Naive B cell (primary cell): Measurements from ENCODE around the gene SFXN5. TPM values are rescaled to one million over a fixed set of nuclear protein-coding genes. Genes with fewer than 3 reads are reported as not detected.
A peak's percentile ranks its signal among the peaks of the same experiment; 100 is the strongest.

ENCODE experiments used
- ATAC-seq, 2 donors: fragments of 150-1000 bp; cut with Tn5 transposase; 2 replicates each; pipeline ENCODE4 v1.10.0; 2021; ENCODE audit warnings: low read depth in 2 of 2, mild to moderate bottlenecking in 2 of 2, moderate library complexity in 2 of 2
- DNase-seq: peaks from one replicate; pipeline ENCODE4 v3.0.0; 2022
- H3K27ac Mint-ChIP-seq, 6 donors: one replicate each; pipeline ENCODE4 v1.8.0; 2020 to 2022; ENCODE audit warnings: mild to moderate bottlenecking in 6 of 6, mixed read lengths in 6 of 6, moderate library complexity in 5 of 6, inconsistent platforms in 2 of 6
- H3K27me3 Mint-ChIP-seq, 3 donors: one replicate each; pipeline ENCODE4 v1.8.0; 2021 to 2022; ENCODE audit warnings: mixed read lengths in 3 of 3, mild to moderate bottlenecking in 1 of 3
- H3K36me3 Mint-ChIP-seq, 2 donors: one replicate each; pipeline ENCODE4 v1.8.0; 2020 to 2022; ENCODE audit warnings: mixed read lengths in 2 of 2, inconsistent platforms in 1 of 2, mild to moderate bottlenecking in 1 of 2
- H3K4me1 Mint-ChIP-seq, 3 donors: one replicate each; pipeline ENCODE4 v1.8.0; 2020 to 2022; ENCODE audit warnings: mixed read lengths in 3 of 3, inconsistent platforms in 1 of 3, mild to moderate bottlenecking in 1 of 3, moderate library complexity in 1 of 3
- H3K4me3 Mint-ChIP-seq, 8 donors: one replicate each; pipeline ENCODE4 v1.8.0; 2020 to 2022; ENCODE audit warnings: mild to moderate bottlenecking in 8 of 8, mixed read lengths in 8 of 8, moderate library complexity in 8 of 8, inconsistent platforms in 2 of 8
- H3K9me3 Mint-ChIP-seq, 7 donors: one replicate each; pipeline ENCODE4 v1.8.0; 2020 to 2022; ENCODE audit warnings: mixed read lengths in 7 of 7, mild to moderate bottlenecking in 5 of 7, inconsistent platforms in 2 of 7, moderate library complexity in 1 of 7
- polyA plus RNA-seq, 6 donors: library from polyadenylated mRNA; unstranded; fragments of 300-500 nt; fragmentation: Illumina TruSeq; gene quantifications; one replicate each; pipeline ENCODE4 v1.2.3, GENCODE V29; 2021; ENCODE audit warnings: low read depth in 6 of 6

Gene SFXN5
- polyA plus RNA-seq, 6 donors from 2014 or later: 2.5 to 4.4 (median 3.0) TPM; not detected in 1

GRCh38 chr2:72921853-72922252, 149.7 kb downstream of the SFXN5 start:
- Mint-ChIP-seq H3K36me3 (peaks cover 0 to 8% of the 10 kb centered on the region in 2 donors), H3K27ac (no peak overlapping the region), H3K9me3 (peaks cover 0 to 7% (median 0%) of the 10 kb centered on the region in 7 donors), H3K4me3 (peak overlapping the region in 2 of 8 donors; percentile 10 to 48), H3K4me1 (peaks cover 12 to 31% (median 20%) of the 10 kb centered on the region in 3 donors), H3K27me3 (peaks cover 48 to 72% (median 50%) of the 10 kb centered on the region in 3 donors)
- ATAC-seq (no peak), DNase-seq (no peak)

- ATAC-seq: no peak
- Mint-ChIP-seq H3K27me3 (peaks cover 50 to 78% (median 51%) of the 10 kb centered on the region in 3 donors), H3K9me3 (peaks cover 0 to 7% (median 0%) of the 10 kb centered on the region in 7 donors), H3K4me1 (peaks cover 14 to 35% (median 26%) of the 10 kb centered on the region in 3 donors), H3K4me3 (peak overlapping the region in 4 of 8 donors; percentile 10 to 83 (median 56)), H3K27ac (no peak overlapping the region), H3K36me3 (peaks cover 0 to 8% of the 10 kb centered on the region in 2 donors)
- no peak for DNase-seq
These were observed 150.2 kb downstream of the SFXN5 start for GRCh38 chr2:72921088-72921851.

DNA sequence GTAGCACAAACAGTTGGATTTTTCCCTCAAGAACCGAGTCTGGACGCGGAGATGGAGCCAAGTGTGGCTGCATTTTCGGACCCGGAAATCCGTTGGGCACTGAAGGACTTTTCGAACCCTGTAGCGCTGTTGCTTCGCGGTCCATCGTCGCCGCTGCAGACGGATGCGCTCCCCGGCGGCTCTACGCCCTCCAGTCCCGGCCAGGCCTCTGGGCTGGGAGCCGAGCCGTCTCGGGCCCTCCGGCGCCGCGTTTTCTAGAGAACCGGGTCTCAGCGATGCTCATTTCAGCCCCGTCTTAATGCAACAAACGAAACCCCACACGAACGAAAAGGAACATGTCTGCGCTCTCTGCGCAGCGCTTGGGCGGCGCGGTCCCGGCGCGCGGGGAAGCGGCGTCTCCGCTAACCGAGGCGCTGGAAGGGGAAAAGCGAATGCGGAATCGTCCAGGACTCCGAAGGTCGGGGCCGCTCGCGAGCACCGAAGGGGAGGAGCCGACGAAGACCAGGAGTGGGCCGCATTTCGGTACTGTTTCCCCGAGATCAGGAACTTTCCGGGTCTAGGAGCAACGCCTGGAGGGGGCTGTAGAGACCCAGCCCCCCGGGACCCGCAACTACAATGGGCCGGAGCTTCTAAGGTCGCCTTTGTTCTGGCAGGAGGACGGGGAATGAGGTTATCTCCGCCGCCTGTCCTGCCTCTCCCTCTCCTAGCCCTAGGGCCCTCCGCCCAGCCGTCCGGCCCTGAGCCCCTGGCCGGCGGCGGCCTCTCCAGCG, 151.0 kb downstream of the SFXN5 start:
- Mint-ChIP-seq H3K36me3 (peaks cover 0 to 8% of the 10 kb centered on the region in 2 donors), H3K27me3 (peaks cover 45 to 81% (median 48%) of the 10 kb centered on the region in 3 donors), H3K4me3 (peak overlapping the region; percentile 67 to 89 (median 82)), H3K27ac (peak overlapping the region in 1 of 6 donors; percentile 34), H3K9me3 (peaks cover 0 to 7% (median 0%) of the 10 kb centered on the region in 7 donors), H3K4me1 (peaks cover 14 to 35% (median 32%) of the 10 kb centered on the region in 3 donors)
- ATAC-seq: peak; percentile 22 to 24
- no peak for DNase-seq

DNA sequence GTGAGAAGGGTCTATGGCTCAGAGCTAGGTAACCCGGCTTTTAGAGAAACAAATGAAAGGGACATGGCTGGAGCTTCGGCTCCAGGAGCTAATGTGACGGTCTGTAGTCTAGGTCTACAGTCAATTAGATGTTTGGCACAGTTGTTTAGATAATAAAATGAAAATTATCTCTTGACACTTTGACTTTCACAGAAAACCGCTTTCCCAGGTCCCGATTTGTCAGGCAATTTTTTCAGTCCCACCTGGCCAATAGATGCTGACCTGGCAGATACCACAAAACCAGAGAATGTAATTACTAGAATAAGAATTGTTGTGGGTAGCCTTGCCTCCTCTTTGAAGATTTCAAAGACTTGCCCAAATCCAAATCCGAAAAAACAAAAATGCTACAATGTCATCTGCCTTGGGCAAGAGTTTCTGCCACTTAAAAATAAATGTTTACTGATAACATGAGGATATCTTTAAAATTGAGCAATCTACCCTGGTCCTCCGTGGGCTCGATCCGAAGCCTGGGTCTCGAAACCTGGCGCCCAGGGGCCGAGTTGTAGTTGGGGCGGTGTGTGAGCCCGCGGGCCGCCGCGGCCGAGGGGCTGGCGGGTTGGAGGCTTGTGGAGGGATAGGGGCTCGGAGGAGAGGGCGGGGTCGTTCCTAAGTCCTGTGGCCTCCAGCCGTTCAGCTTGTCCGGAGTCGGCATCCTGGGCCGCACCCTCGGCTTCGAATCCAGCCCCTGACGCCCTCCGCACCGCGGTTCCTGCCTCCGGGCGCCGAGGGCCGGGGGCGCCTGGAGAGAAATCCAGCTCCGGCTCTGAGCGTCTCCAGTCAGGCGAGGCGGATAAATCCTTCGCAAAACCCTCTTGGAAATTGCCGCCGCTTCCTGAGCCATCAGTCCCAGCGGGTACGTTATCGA, 151.8 kb downstream of the SFXN5 start:
- peaks cover 0 to 7% (median 0%) of the 10 kb centered on the region in 7 donors for H3K9me3 Mint-ChIP-seq
- DNase-seq: no peak
- peak overlapping the region in 3 of 6 donors; percentile 7 to 38 (median 22) for H3K27ac Mint-ChIP-seq
- peaks cover 0 to 8% of the 10 kb centered on the region in 2 donors for H3K36me3 Mint-ChIP-seq
- ATAC-seq: no peak
- H3K4me1 Mint-ChIP-seq: peaks cover 15 to 40% (median 40%) of the 10 kb centered on the region in 3 donors
- H3K4me3 Mint-ChIP-seq: peak overlapping the region; percentile 15 to 83 (median 77)
- H3K27me3 Mint-ChIP-seq: peaks cover 44 to 81% (median 49%) of the 10 kb centered on the region in 3 donors

DNA sequence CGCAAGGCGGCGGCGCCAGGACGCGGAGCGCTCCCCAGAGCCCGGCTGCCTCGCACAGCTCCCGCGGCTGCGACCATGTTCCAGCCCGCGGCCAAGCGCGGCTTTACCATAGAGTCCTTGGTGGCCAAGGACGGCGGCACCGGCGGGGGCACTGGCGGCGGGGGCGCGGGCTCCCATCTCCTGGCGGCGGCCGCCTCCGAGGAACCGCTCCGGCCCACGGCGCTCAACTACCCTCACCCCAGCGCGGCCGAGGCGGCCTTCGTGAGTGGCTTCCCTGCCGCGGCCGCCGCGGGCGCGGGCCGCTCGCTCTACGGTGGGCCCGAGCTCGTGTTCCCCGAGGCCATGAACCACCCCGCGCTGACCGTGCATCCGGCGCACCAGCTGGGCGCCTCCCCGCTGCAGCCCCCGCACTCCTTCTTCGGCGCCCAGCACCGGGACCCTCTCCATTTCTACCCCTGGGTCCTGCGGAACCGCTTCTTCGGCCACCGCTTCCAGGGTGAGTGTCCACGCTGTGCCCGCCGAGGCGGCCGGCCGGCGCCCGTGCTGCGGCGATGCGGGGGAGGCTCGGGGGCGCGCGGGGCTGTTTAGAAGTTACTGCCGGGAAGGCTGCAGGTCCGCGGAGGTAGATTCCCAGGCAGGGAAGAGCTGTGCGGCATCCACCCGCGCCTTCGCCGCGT, 153.5 kb downstream of the SFXN5 start:
- Mint-ChIP-seq H3K36me3 (peaks cover 0 to 24% of the 10 kb centered on the region in 2 donors), H3K27ac (no peak overlapping the region), H3K4me3 (peak overlapping the region in 6 of 8 donors; percentile 50 to 82 (median 74)), H3K4me1 (peaks cover 28 to 46% (median 36%) of the 10 kb centered on the region in 3 donors), H3K9me3 (peaks cover 0 to 12% (median 7%) of the 10 kb centered on the region in 7 donors), H3K27me3 (peaks cover 53 to 82% (median 55%) of the 10 kb centered on the region in 3 donors)
- peak in 1 of 2 donors; percentile 18 for ATAC-seq
- DNase-seq: no peak

GRCh38 chr2:72917138-72917876, 154.2 kb downstream of the SFXN5 start, which contains the start of gene EMX1:
Gene EMX1 (plus strand): TSS chr2:72917519. CDS start chr2:72917853, 334 bp downstream.
- peaks cover 0 to 21% of the 10 kb centered on the region in 2 donors for H3K36me3 Mint-ChIP-seq
- peak within 1 kb of the TSS in 4 of 6 donors; percentile 23 to 87 (median 66) for H3K27ac Mint-ChIP-seq
- peaks cover 28 to 46% (median 36%) of the 10 kb centered on the region in 3 donors for H3K4me1 Mint-ChIP-seq
- peaks cover 0 to 12% (median 7%) of the 10 kb centered on the region in 7 donors for H3K9me3 Mint-ChIP-seq
- H3K27me3 Mint-ChIP-seq: peaks cover 53 to 79% (median 55%) of the 10 kb centered on the region in 3 donors
- DNase-seq (peak; percentile 51), ATAC-seq (peak; percentile 38 to 45)
- peak within 1 kb of the TSS; percentile 80 to 90 (median 86) for H3K4me3 Mint-ChIP-seq

DNA sequence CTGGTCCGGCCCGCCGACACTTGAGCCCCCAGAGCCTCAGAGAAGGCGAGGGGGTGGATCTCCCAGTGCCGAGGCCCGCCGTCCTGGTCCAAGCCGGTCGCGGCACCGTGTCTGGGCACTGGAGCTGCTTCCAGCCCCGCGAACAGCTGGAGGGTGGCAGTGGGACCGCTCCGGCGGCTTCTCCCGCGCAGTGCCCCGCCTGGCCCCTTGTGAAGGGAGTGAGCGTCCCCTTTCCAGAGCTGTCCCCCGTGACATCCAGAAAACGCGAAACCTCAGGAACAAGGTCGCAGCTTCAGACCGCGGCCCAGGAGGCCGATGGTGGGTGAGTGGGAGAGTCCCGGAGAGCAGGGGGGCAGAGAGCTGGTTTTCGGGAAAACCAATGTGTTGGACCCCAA, 154.8 kb downstream of the SFXN5 start:
- Mint-ChIP-seq H3K27ac (peak overlapping the region in 3 of 6 donors; percentile 23 to 87 (median 70)), H3K9me3 (peaks cover 0 to 12% (median 7%) of the 10 kb centered on the region in 7 donors), H3K4me1 (peaks cover 28 to 46% (median 36%) of the 10 kb centered on the region in 3 donors), H3K36me3 (peaks cover 0 to 17% of the 10 kb centered on the region in 2 donors), H3K27me3 (peaks cover 53 to 79% (median 55%) of the 10 kb centered on the region in 3 donors), H3K4me3 (peak overlapping the region; percentile 80 to 90 (median 86))
- DNase-seq: no peak
- ATAC-seq: no peak

- ATAC-seq (peak; percentile 59 to 62), DNase-seq (no peak)
- peak overlapping the region; percentile 82 to 90 (median 86) for H3K4me3 Mint-ChIP-seq
These were observed 155.4 kb downstream of the SFXN5 start for GRCh38 chr2:72915907-72916742.

DNA sequence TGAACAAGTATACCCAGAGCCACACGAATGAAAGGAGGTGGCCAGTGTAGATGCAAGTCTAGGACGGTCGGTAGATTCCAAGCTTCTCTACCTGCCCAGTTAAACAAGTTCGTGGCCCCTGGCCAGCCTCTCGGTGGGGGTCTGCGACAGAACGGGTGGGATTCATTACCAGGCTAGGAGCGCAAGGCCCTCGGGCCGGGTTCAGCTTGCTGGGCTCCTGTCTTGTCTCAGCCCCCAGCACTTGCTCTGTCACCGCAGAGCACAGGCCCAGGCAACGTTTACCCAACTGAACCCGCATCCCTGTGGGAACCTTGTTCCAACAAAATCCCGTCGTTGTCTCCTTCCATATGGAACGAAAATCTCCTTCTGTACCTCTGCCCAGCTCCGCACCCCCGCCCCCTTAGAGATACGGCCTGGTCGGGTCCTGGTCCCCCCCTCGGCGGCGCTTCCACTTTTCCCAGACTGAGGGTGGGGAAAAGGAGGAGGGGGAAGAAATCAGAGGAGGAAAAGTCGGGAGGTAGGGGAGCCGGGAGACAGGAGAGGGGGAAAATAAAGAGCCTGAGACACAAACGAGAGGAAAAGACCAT, 156.1 kb downstream of the SFXN5 start:
- peak overlapping the region in 1 of 6 donors; percentile 61 for H3K27ac Mint-ChIP-seq
- H3K36me3 Mint-ChIP-seq: peaks cover 0 to 17% of the 10 kb centered on the region in 2 donors
- DNase-seq (no peak), ATAC-seq (no peak)
- H3K27me3 Mint-ChIP-seq: peaks cover 56 to 81% (median 60%) of the 10 kb centered on the region in 3 donors
- H3K4me3 Mint-ChIP-seq: peak overlapping the region; percentile 70 to 90 (median 86)
- H3K4me1 Mint-ChIP-seq: peaks cover 26 to 45% (median 32%) of the 10 kb centered on the region in 3 donors
- H3K9me3 Mint-ChIP-seq: peaks cover 0 to 12% (median 7%) of the 10 kb centered on the region in 7 donors

More at GRCh38 chr2:72915907-72916742, 155.4 kb downstream of the SFXN5 start:
- Mint-ChIP-seq H3K9me3 (peaks cover 0 to 12% (median 7%) of the 10 kb centered on the region in 7 donors), H3K4me1 (peaks cover 28 to 46% (median 36%) of the 10 kb centered on the region in 3 donors), H3K36me3 (peaks cover 0 to 17% of the 10 kb centered on the region in 2 donors), H3K27ac (peak overlapping the region in 2 of 6 donors; percentile 61 to 70), H3K27me3 (peaks cover 54 to 79% (median 59%) of the 10 kb centered on the region in 3 donors)

DNA sequence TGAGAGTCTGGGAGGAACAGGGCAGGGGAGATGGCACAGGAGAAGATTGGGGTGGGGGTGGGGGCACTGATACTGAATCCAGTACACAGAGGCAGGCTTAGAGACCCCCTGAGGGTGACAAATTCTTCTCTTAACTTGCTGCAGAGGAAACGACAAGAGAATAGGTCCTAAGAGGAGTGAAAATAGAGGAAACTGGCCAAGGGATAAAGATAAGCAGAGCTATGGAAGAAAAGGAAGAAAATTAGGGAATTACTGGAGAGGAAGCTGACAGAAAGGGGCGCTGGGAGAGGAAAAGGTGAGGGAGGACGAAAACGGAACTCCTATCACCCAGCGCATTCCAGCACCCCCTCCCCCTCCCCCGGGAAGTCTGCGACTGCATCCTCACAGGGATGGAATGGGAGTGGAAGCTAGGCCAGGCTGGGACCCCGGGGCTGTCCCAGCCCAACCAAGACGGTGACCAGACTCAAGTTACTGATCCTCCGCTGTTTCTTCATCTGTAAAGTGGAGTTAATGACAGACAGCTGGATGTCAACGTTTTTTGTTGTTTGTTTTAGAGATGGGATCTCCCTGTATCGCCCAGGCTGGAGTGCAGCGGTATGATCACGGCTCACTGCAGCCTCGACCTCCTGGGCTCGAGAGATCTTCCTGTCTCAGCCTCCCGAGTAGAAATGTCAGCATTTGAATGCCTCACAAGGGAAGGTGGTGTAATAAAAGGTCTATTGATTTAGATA, 156.8 kb downstream of the SFXN5 start:
- H3K27me3 Mint-ChIP-seq: peaks cover 58 to 81% (median 63%) of the 10 kb centered on the region in 3 donors
- DNase-seq (no peak), ATAC-seq (no peak)
- H3K9me3 Mint-ChIP-seq: peaks cover 0 to 12% (median 7%) of the 10 kb centered on the region in 7 donors
- H3K4me3 Mint-ChIP-seq: peak overlapping the region; percentile 70 to 90 (median 86)
- peak overlapping the region in 3 of 6 donors; percentile 6 to 66 (median 61) for H3K27ac Mint-ChIP-seq
- H3K4me1 Mint-ChIP-seq: peaks cover 25 to 43% (median 30%) of the 10 kb centered on the region in 3 donors
- H3K36me3 Mint-ChIP-seq: peaks cover 0 to 17% of the 10 kb centered on the region in 2 donors
